LNCAP (cell line): ENCODE measurements around the gene OSBPL10.

Experiments used
- CTCF ChIP-seq: fragments of 450-650 bp; IDR thresholded peaks from 2 replicates; pipeline ENCODE4 v1.5.1; 2017; ENCODE audit warnings: mild to moderate bottlenecking

The OSBPL10 gene

GRCh38 chr3:31959951-31960792, 20.9 kb downstream of the OSBPL10 start:
- TF ChIP-seq CTCF, result no peak

GRCh38 chr3:31959251-31959650, 21.8 kb downstream of the OSBPL10 start:
- TF ChIP-seq CTCF, result no peak

DNA sequence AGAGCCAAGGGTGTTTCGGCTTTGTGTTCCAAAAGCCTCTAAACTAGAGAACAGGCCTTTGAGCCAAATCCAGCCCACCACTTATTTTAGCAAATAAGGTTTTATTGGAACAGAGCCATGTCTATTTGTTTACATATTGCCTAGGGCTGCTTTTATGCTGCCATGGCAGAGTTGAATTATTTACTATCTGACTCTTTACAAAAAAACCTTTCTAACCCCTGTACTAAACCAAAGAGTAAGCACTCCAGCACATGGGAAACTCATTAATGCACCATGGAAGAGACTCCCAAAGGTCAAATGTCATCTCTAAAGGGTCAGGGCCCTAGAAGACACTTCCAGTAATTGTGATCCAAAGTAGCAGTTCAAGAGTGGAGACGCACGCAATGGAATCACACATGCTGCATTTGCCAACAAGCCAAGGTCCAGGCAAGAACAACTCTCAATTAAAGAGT, 22.3 kb downstream of the OSBPL10 start:
- no peak for TF ChIP-seq CTCF

DNA sequence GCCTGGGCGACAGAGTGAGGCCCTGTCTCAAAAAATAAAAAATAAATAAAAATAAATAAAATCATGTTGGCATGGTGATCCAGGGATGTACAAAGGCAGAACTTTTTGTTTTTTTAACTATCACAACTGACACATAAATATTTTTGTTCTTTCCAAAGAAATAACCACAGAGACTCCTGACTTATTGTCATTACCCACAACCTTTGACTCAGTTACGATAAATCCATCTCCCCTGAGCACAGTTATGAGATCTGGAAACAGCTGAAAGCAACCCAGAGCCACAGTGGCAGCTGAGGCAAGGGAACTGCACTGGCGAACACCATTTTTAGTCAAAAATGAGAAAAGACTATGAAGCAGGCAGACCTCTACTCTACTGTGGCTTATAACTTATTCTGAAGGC, 24.0 kb downstream of the OSBPL10 start:
- TF ChIP-seq CTCF, result no peak

- TF ChIP-seq CTCF, result no peak
Observed at GRCh38 chr3:31955581-31955980, 25.5 kb downstream of the OSBPL10 start.

DNA sequence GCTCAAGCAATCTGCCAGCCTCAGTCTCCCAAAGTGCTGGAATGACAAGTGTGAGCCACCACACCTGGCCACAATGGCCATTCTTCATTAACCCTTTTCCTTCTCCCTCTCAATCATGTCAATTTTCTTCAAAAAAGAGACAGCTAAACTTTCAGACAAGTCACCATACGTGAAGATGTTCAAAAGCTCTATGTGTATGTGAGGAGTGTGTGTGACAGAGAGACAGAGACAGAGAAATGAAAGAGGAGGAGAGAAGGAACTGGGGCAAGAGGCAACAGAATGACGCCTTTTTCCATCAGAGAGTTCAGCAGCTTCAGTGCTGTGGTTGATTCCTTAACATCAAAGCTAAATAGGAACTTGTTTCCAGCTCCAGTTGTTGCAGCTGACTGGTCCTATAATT, 27.4 kb downstream of the OSBPL10 start:
- no peak for TF ChIP-seq CTCF

- TF ChIP-seq CTCF, result no peak
Observed at GRCh38 chr3:31953091-31953490, 28.0 kb downstream of the OSBPL10 start.
